Breast epithelium (tissue), 4 donors: Measurements from ENCODE around the gene SHANK3. TPM values are rescaled to one million over a fixed set of nuclear protein-coding genes. Genes with fewer than 3 reads are reported as not detected.
"Not testable (repeated sequence)": the region's sequence is repeated elsewhere in the genome, so short reads cannot be mapped to it uniquely, and the experiment has no call there.

Experiments used
- DNase-seq, 2 donors: peaks; one replicate each; pipeline ENCODE4 v3.0.0-alpha.2; 2019; ENCODE audit warnings: low spot score in 2 of 2
- H3K27ac ChIP-seq, 2 donors: fragments of 200-600 bp; sonication (generic) in 1 of 2; one replicate each; pipeline ENCODE4 v1.5.1; 2016 to 2019; ENCODE audit warnings: mild to moderate bottlenecking in 1 of 2
- H3K27me3 ChIP-seq, 2 donors: fragments of 200-600 bp; sonication (generic) in 1 of 2; one replicate each; pipeline versions ENCODE4 v1.5.1 to v1.6.0; 2017 to 2019; ENCODE audit warnings: control low read depth in 1 of 2, mild to moderate bottlenecking in 1 of 2
- H3K36me3 ChIP-seq: fragments of 200-600 bp; one replicate; pipeline ENCODE4 v1.5.1; 2019
- H3K4me1 ChIP-seq, 2 donors: fragments of 200-600 bp; sonication (generic); one replicate each; pipeline ENCODE4 v1.5.1; 2016 to 2019; ENCODE audit warnings: control low read depth in 1 of 2
- H3K4me3 ChIP-seq, 3 donors: fragments of 200-600 bp; sonication (generic); 1 replicate in 2 of 3; 2 replicates in 1 of 3; pipeline ENCODE4 v1.5.1; 2016 to 2019; ENCODE audit warnings: mild to moderate bottlenecking in 3 of 3, moderate library complexity in 2 of 3
- H3K9me3 ChIP-seq, 2 donors: fragments of 200-600 bp; sonication (generic) in 1 of 2; one replicate each; pipeline ENCODE4 v1.5.1; 2016 to 2019; ENCODE audit warnings: control low read depth in 1 of 2
- CTCF ChIP-seq, 3 donors: fragments of 450-650 bp; IDR thresholded peaks; one replicate each; pipeline ENCODE4 v1.5.1; 2016 to 2017; ENCODE audit warnings: antibody characterized with exemption in 3 of 3, mild to moderate bottlenecking in 3 of 3, moderate library complexity in 3 of 3
- POLR2A ChIP-seq: fragments of 450-650 bp; IDR thresholded peaks from one replicate; pipeline ENCODE4 v1.6.1; 2016; ENCODE audit warnings: antibody characterized with exemption, mild to moderate bottlenecking, moderate library complexity
- POLR2AphosphoS5 ChIP-seq, 3 donors: sonication (generic); formaldehyde crosslinking; IDR thresholded peaks; one replicate each; pipeline ENCODE4 v1.6.1; 2017; ENCODE audit warnings: antibody characterized with exemption in 3 of 3
- intact Hi-C: fragments of 100-400 bp; cut with DNase I; formaldehyde crosslinking; loops from one replicate; pipeline ENCODE4 v1.15.1; 2023; ENCODE audit warnings: low total_unique reads
- total RNA-seq, 3 donors: library from RNA; depleted of rRNA; stranded (reverse); fragments of >200 nt; gene quantifications; one replicate each; pipeline ENCODE4 v1.1.0, GENCODE V29; 2016

The SHANK3 gene
- total RNA-seq, 3 donors from 2014 or later = 4.8 to 28.8 (median 5.9) TPM

- no peak overlapping the region for H3K4me3 ChIP-seq
- no peaks in the 10 kb centered on the region for H3K36me3 ChIP-seq
- H3K9me3 ChIP-seq = no peaks in the 10 kb centered on the region
- DNase-seq = peak in 1 of 2 donors; percentile 15
- no peak for TF ChIP-seq CTCF (IDR thresholded peaks at IDR 0.05)
- no peak for TF ChIP-seq POLR2A
- TF ChIP-seq POLR2AphosphoS5 (IDR thresholded peaks at IDR 0.05) = no peak
- H3K4me1 ChIP-seq = peaks cover 0 to 6% of the 10 kb centered on the region in 2 donors
- H3K27ac ChIP-seq = no peak overlapping the region
- intact Hi-C loops = no loop called here
- H3K27me3 ChIP-seq = no peaks in the 10 kb centered on the region
Measured at GRCh38 chr22:50633086-50633485, 39.5 kb upstream of the SHANK3 start.

GRCh38 chr22:50633771-50634170 is 38.9 kb upstream of the SHANK3 start:
- no peak for TF ChIP-seq CTCF (IDR thresholded peaks at IDR 0.05)
- DNase-seq = no peak

GRCh38 chr22:50635591-50635990 is 37.0 kb upstream of the SHANK3 start:
- TF ChIP-seq POLR2AphosphoS5 (IDR thresholded peaks at IDR 0.05) = no peak
- TF ChIP-seq POLR2A = no peak
- TF ChIP-seq CTCF (IDR thresholded peaks at IDR 0.05) = no peak
- Histone ChIP-seq H3K27me3 (no peaks in the 10 kb centered on the region), H3K27ac (no peak overlapping the region), H3K4me1 (no peaks in the 10 kb centered on the region), H3K9me3 (no peaks in the 10 kb centered on the region), H3K36me3 (no peaks in the 10 kb centered on the region), H3K4me3 (no peak overlapping the region)
- DNase-seq = no peak
- intact Hi-C loops = no loop called here

More at GRCh38 chr22:50633771-50634170, 38.9 kb upstream of the SHANK3 start:
- H3K4me1 ChIP-seq = peaks cover 0 to 2% of the 10 kb centered on the region in 2 donors
- intact Hi-C loops = no loop called here
- no peaks in the 10 kb centered on the region for H3K27me3 ChIP-seq
- H3K36me3 ChIP-seq = no peaks in the 10 kb centered on the region
- H3K9me3 ChIP-seq = no peaks in the 10 kb centered on the region
- H3K27ac ChIP-seq = no peak overlapping the region
- no peak overlapping the region for H3K4me3 ChIP-seq

GRCh38 chr22:50640296-50640695 is 32.3 kb upstream of the SHANK3 start:
- DNase-seq, H3K4me3 ChIP-seq, H3K27me3 ChIP-seq, H3K27ac ChIP-seq, H3K4me1 ChIP-seq, H3K9me3 ChIP-seq, intact Hi-C loops, H3K36me3 ChIP-seq: not testable (repeated sequence)

- H3K27me3 ChIP-seq = peaks cover 0 to 12% of the 10 kb centered on the region in 2 donors
- no peak for DNase-seq
- H3K4me1 ChIP-seq = no peaks in the 10 kb centered on the region
- H3K9me3 ChIP-seq = no peaks in the 10 kb centered on the region
- intact Hi-C loops = no loop called here
- no peak for TF ChIP-seq CTCF (IDR thresholded peaks at IDR 0.05)
- TF ChIP-seq POLR2A = no peak
- no peak for TF ChIP-seq POLR2AphosphoS5 (IDR thresholded peaks at IDR 0.05)
- no peak overlapping the region for H3K4me3 ChIP-seq
- H3K36me3 ChIP-seq = no peaks in the 10 kb centered on the region
- no peak overlapping the region for H3K27ac ChIP-seq
Measured at GRCh38 chr22:50640857-50641647, 31.6 kb upstream of the SHANK3 start.
